Parathyroid adenoma (tissue), 2 donors: ENCODE results near the gene STIM1.

Experiments used
- H2AFZ ChIP-seq: fragments of 300-600 bp; sonication (generic); one replicate; pipeline ENCODE4 v1.7.0; 2017; ENCODE audit warnings: antibody characterized with exemption, mild to moderate bottlenecking
- H3K27ac ChIP-seq: fragments of 300-600 bp; sonication (generic); one replicate; pipeline ENCODE4 v1.7.0; 2017
- H3K27me3 ChIP-seq: fragments of 300-600 bp; sonication (generic); one replicate; pipeline ENCODE4 v1.7.0; 2017; ENCODE audit warnings: low read length; ENCODE audit not compliant: control insufficient read depth, insufficient read depth
- H3K36me3 ChIP-seq: fragments of 300-600 bp; sonication (generic); one replicate; pipeline ENCODE4 v1.7.0; 2017; ENCODE audit warnings: low read length; ENCODE audit not compliant: control insufficient read depth, insufficient read depth
- H3K4me1 ChIP-seq: fragments of 300-600 bp; sonication (generic); one replicate; pipeline ENCODE4 v1.7.0; 2017; ENCODE audit warnings: control low read depth
- H3K4me2 ChIP-seq: fragments of 300-600 bp; sonication (generic); one replicate; pipeline ENCODE4 v1.7.0; 2017; ENCODE audit warnings: low read length
- H3K4me3 ChIP-seq: fragments of 300-600 bp; sonication (generic); one replicate; pipeline ENCODE4 v1.7.0; 2017; ENCODE audit warnings: low read depth, low read length
- H3K79me2 ChIP-seq: fragments of 300-600 bp; sonication (generic); one replicate; pipeline ENCODE4 v1.7.0; 2017; ENCODE audit warnings: control low read depth
- H3K9ac ChIP-seq: fragments of 300-600 bp; sonication (generic); one replicate; pipeline ENCODE4 v1.7.0; 2017; ENCODE audit warnings: mild to moderate bottlenecking
- H3K9me3 ChIP-seq: fragments of 300-600 bp; sonication (generic); one replicate; pipeline ENCODE4 v1.7.0; 2017; ENCODE audit warnings: low read length; ENCODE audit not compliant: control insufficient read depth
- CTCF ChIP-seq: fragments of 300-600 bp; sonication (generic); IDR thresholded peaks from one replicate; pipeline ENCODE4 v1.7.0; 2017; ENCODE audit warnings: antibody characterized with exemption, mild to moderate bottlenecking
- donor health status: primary hyperparathyroidism.

Gene STIM1

GRCh38 chr11:3952715-3953114, 97.3 kb downstream of the STIM1 start:
- H3K4me1 ChIP-seq = peaks cover 3% of the 10 kb centered on the region
- H3K36me3 ChIP-seq = no peaks in the 10 kb centered on the region
- H2AFZ ChIP-seq = no peak overlapping the region
- no peaks in the 10 kb centered on the region for H3K27me3 ChIP-seq
- H3K27ac ChIP-seq = no peak overlapping the region
- no peak overlapping the region for H3K4me3 ChIP-seq
- H3K4me2 ChIP-seq = no peak overlapping the region
- no peak for TF ChIP-seq CTCF
- H3K9me3 ChIP-seq = no peaks in the 10 kb centered on the region
- H3K9ac ChIP-seq = no peak overlapping the region
- peaks cover 10% of the 10 kb centered on the region for H3K79me2 ChIP-seq

DNA sequence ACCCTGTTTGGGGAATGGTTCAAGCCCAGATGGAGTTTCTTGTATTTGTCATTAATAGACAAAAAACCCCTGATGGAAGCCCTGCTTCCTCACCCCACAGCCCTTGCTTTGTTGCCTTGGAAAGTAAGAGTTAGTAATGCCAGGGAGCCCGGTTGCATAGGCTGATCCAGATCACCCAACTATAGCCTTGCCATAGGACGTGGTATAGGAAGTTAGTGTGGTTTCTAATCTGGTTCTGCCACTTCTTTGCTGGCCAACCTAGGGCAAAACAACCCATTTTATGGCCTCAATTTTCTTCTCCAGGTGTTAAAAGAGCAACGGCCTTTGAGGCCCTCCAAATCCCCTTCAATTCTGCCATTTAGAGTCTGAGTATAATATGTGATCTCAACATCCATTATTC, 97.9 kb downstream of the STIM1 start:
- H3K9me3 ChIP-seq = no peaks in the 10 kb centered on the region
- H3K36me3 ChIP-seq = no peaks in the 10 kb centered on the region
- H3K4me1 ChIP-seq = peaks cover 3% of the 10 kb centered on the region
- no peak overlapping the region for H3K27ac ChIP-seq
- no peak overlapping the region for H2AFZ ChIP-seq
- no peaks in the 10 kb centered on the region for H3K27me3 ChIP-seq
- H3K4me3 ChIP-seq = no peak overlapping the region
- H3K4me2 ChIP-seq = no peak overlapping the region
- H3K79me2 ChIP-seq = peaks cover 10% of the 10 kb centered on the region
- no peak overlapping the region for H3K9ac ChIP-seq
- no peak for TF ChIP-seq CTCF

- peaks cover 3% of the 10 kb centered on the region for H3K4me1 ChIP-seq
- no peak overlapping the region for H3K4me3 ChIP-seq
- no peaks in the 10 kb centered on the region for H3K27me3 ChIP-seq
- TF ChIP-seq CTCF = no peak
- H2AFZ ChIP-seq = no peak overlapping the region
- no peak overlapping the region for H3K27ac ChIP-seq
- H3K9ac ChIP-seq = no peak overlapping the region
- no peaks in the 10 kb centered on the region for H3K36me3 ChIP-seq
- H3K4me2 ChIP-seq = no peak overlapping the region
- no peaks in the 10 kb centered on the region for H3K9me3 ChIP-seq
- H3K79me2 ChIP-seq = peaks cover 6% of the 10 kb centered on the region
Measured at GRCh38 chr11:3954448-3955298, 99.2 kb downstream of the STIM1 start.

DNA sequence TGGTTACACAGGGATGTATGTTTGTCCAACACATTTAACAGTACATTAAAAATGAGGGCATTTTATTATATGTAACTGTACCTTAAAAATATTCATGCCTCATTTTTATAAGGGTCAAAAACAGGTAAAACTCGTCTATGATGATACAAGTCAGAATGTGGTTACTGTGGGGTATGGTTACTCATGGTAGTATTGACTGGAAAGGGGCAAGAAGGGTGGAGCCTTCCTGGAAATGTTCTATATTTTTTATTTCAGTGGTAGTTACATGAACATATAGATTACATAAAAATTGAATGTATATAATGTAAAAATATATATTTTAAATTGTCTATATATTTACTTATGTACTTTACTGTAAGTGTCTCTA, 99.8 kb downstream of the STIM1 start:
- Histone ChIP-seq H3K4me3 (no peak overlapping the region), H3K4me1 (peaks cover 4% of the 10 kb centered on the region), H3K9ac (no peak overlapping the region), H3K36me3 (no peaks in the 10 kb centered on the region), H3K4me2 (no peak overlapping the region), H3K27ac (no peak overlapping the region), H2AFZ (no peak overlapping the region), H3K79me2 (peaks cover 6% of the 10 kb centered on the region), H3K9me3 (no peaks in the 10 kb centered on the region), H3K27me3 (no peaks in the 10 kb centered on the region)
- TF ChIP-seq CTCF = no peak

DNA sequence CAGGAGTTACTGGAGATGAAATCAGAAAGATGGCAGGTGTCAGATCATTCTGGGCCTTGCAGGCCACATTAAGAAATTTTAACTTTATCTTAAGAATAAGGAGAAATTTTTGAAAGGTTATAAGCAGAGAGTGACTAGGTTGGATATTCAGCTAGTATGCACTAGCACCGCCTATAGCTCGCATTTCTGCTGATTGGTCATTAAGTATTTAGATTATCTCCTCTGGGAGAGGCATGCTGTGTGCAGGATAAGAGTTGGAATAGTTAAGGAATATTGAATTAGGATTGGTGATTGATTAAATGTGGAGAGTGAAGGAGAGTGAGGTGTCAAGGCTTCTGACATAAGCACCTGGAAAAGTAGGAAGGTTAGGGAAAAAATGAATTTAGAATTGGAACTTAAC, 100.6 kb downstream of the STIM1 start:
- no peak overlapping the region for H3K4me3 ChIP-seq
- TF ChIP-seq CTCF = no peak
- no peaks in the 10 kb centered on the region for H3K36me3 ChIP-seq
- peaks cover 3% of the 10 kb centered on the region for H3K4me1 ChIP-seq
- H3K9me3 ChIP-seq = no peaks in the 10 kb centered on the region
- no peak overlapping the region for H3K27ac ChIP-seq
- no peak overlapping the region for H3K4me2 ChIP-seq
- H2AFZ ChIP-seq = no peak overlapping the region
- H3K9ac ChIP-seq = no peak overlapping the region
- peaks cover 8% of the 10 kb centered on the region for H3K79me2 ChIP-seq
- no peaks in the 10 kb centered on the region for H3K27me3 ChIP-seq
